GM18520 (cell line): ENCODE results near the gene ANO2.

Experiments used
- ATAC-seq: cut with Tn5 transposase; IDR thresholded peaks from one replicate; pipeline ENCODE4 v1.9.1; 2021; ENCODE audit not compliant: unreplicated experiment

ANO2 gene

DNA sequence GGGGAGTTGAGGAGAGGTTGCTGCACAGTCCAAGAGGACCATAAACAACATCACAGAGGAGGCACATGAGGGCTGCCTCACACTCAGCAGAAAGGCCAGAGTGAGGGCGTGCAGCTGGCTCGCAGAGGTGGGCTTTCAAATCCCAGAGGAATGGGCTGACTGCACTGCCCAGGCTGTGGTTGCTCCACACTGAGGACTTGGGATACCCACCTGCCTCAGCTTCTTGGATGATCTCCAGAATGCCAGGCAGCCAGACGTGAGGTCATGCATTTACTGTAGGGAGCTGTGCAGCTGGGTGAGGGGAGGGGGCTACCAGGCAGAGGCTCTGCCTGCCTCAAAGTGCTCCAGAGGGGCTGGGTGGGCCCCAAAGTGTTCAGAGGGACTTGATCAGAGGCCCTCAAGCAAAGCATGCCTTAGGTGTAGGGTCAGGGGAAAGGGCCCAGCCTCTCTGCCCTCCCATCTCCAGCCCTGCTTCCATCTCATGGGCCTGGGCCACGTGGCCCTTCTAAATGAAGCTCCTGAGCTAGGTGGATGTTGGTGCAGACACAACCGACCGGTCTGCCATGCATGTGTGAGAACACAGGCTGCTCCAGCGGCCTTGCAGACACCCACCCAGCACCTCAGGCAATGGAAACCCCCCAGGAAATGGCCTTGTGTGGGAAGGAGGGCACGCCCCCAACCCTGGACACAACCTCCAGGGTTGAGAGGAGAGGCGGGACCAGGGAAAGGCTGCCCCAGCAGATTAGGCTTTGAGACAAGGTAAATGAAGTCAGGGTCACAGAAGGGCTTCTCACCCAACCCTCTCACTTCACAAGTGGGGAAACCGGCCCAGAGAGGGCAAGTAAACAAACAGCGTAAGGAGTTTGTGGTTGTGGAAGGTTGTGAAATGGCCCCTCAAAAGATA lies 422.4 kb downstream of the ANO2 start:
- ATAC-seq = no peak

DNA sequence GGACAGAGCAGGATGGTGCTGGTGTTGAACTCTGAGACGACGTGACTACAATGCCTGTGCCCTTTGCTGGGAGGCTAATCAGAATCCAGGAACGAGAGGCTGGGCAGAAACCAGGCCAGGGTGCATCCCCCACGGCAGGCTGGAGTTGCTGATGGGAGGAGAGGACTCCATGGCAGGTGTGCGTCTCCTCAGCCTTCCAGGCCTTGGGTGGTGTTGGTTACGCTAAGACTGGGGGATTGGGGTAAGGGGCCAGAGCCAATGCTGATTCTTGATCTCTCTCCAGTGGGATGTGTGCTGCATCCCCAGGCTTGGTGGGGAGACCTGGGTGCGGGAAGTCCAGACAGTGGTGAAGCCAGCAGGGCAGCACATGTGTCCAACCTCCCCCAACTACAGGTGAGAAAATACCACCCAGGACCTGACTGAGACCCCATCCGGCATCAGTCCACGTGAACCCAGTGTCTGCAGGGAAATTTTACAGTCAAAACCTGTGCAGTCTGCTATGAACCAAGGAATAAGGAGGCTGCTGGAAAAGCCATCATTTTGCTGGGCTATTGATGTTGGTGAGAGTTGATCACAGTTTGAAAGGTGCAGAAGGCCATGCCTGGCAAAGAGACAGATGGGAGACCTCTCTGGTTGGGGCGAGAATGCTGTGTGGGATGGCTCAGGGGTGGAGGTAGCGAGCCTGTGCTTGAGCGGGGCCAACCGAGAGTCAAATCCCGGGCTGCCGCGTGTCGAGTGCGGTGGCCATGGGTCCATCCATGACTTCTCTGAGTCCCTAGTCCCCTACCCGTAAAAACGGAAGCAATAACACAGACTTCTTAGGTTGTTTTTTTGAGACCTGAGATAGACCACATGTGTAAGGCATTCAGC lies 423.4 kb downstream of the ANO2 start:
- ATAC-seq = no peak

DNA sequence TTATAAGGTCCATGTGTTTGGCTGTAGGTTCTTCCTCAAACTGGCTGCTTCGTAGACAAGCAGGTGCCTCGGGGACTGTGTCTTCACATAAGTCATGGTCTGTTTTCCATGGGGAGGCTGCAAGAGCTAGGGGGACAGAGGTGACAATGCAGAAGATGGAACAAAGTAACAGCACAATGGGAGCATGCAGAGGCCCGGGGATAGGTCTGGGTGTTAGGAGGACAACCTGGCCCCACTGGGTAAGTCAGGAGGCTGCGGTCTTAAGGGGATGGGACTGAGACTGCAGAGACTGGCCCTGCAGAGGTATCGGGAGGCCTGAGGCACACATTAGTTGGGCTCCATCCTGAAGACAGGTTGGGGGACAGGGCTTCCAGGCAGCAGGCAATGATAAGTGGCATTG lies 424.2 kb downstream of the ANO2 start:
- ATAC-seq = no peak

DNA sequence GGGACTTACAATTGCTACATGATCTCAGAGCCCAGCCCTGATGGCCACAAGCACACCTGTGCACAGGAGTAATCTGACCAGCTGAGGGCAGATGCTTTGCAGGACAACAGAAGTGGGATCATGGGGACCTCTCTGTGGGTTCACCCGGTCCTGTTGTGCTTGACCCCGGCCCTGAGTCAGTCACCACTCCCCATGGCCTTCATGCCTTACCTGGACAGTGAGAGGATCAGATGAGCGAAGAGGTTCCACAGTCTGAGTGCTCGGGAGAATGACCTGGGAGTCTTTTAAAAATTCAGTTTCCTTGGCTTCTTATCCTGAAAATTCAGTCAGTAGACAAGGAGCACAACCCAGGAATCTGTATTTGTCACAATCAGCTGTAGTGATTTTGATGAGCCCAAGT lies 425.0 kb downstream of the ANO2 start:
- no peak for ATAC-seq

DNA sequence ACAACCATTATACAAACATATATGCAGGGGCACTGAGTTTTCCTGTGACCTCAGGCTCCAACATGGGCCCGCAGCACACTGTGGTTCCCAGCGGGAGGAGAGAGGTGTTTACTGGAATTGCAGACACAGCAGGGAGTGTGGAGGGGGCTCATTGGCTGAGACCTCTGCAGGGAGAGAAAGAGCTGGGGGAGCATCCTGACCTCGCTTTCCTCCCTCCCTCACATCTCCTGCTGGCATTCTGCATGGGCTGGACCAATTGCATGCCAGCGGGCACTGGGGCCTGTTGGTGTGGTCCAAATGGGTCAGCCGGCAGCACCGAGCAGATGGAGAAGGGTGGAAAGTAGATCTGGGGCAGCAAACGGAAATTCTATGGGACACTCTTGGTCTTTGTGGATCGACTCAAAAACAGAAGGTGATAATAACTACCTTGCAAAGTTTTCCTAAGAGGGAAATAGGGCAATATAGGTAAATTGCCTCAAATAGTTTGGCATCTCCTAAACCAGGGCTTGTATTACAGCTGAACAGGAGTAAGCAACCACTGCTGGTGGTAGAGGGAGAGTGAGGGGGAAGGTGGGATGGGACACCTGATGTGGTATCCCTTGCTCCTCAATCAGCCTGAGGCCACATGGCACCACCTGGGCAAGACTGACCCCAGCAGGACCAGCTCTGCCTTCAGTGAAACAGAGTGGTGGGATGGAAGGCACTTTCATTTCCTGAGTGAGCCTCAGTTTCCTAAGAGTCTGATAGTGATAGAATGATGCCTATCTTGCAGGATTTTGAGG lies 426.3 kb downstream of the ANO2 start:
- ATAC-seq = no peak

DNA sequence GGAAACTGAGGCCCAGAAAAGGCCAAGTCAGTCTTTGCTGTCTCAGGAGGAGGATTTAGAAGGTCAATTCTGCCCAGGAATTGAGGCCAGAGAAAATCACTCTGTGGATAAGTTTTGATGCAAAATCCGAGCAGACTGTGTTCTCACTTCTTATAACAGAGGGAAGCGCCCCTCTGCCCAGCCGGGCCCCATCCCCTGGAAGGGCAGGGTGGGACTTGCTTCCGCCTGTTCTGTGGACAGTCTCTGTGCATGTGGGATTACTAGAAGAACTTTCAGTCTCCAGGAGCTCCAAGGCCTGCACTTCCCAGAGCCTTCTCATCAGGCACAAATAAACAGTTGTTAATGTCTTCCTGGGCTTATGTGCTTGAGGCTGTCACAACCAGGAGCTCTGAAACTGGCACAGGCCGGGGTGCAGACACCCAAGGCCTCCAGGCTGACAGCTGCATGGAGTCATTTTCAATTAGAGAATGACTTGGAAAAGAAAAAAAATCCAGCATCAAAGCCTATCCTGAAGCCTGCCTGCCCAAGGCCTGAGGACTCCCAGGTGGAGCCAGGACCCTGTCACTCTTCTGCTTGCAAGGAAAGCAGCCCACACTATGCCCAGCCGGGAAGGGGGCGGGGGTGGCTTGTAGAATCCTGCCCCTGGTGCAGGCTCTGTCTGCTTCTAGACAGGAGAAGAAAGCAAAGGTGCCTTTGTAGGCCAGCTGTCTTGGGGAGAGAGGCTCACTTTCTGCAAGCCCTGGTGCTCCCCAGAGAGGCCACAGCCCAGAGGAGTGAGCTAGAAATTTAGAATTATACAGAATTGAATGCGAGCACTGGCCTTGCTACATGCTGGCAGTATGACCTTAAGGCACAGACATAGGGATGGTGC lies 428.5 kb downstream of the ANO2 start:
- ATAC-seq = no peak

DNA sequence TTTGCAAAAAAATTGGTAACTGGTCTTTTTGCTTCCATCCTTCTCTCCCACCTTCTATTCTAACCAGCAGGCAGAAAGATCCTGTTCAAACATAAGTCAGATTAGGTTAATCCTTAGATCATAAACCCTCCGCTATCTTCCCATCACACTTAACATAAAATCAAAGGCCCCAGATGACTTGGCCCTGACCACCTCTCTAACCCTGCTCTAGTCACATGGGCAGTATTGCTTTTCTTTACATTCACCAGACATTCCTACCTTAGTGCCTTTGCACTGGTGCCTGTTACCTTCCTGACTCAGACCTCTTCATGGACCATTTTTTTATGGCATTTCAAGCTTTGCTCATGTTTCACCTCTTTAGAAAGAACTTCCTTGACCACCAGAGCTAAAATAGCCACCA lies 429.6 kb downstream of the ANO2 start:
- no peak for ATAC-seq

DNA sequence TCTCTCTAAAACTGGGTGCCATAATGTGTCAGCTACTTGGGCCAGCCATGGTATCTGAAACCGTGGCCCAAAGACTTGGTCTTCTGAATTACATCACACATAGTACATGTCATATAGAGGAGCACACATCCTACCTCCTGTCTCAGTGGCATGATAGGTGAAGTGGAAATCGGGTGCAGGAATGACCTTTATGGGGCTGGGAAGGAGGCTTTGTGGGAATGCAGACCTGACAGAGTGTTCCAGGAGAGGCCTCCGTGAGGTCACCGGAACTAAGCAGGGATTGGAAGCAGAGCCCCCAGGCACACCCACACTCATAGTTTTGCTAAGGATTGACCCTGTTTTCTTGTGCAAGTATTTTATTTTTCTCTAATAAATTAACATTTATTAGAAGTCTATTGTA lies 430.5 kb downstream of the ANO2 start:
- ATAC-seq = no peak

DNA sequence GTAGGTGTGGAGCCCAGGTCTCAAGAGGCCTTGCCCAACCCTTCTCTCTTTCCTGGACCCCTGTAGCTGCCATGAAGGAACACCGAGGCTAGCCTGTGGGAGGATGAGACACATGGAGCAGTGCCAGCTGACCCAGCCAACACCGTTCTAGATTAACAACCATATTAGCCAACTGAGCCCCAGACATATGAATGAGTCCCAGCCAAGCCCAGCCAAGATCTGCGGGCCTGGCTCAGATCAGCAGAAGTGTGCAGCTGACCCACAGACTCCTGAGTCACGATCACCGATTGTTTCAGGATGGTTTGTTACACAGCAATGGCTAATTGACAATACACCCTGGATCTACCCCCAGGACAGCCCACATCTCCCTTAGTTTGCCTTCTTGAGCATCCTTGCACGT lies 431.0 kb downstream of the ANO2 start:
- no peak for ATAC-seq

DNA sequence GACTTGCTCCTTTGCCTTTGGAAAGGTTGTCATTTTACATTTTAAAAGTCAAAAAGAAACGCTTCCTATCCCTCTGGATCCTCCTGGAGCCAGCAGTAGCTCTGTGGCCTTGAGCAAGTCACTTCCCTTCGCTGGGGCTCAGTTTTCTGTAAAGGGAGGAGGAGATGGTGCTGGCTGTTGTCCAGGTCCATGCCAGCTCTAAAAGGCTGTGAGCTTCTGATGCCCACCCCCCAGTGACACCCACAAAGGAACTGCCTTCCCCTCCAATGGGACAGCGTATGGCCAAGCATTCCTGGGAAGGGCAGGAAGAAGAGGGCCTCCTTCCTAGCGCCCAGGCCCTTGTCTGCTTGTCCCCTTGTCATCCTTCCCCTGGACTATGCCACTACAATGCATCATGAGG lies 431.7 kb downstream of the ANO2 start:
- ATAC-seq = no peak
